Measurements from ENCODE around the gene NCKAP1. TPM values are rescaled to one million over a fixed set of nuclear protein-coding genes. Genes with fewer than 3 reads are reported as not detected.

Gene NCKAP1
- total and polyA plus RNA-seq, 2 of the 4 experiments (the other 2 are of a cell fraction): 91.1 to 160 TPM

DNA sequence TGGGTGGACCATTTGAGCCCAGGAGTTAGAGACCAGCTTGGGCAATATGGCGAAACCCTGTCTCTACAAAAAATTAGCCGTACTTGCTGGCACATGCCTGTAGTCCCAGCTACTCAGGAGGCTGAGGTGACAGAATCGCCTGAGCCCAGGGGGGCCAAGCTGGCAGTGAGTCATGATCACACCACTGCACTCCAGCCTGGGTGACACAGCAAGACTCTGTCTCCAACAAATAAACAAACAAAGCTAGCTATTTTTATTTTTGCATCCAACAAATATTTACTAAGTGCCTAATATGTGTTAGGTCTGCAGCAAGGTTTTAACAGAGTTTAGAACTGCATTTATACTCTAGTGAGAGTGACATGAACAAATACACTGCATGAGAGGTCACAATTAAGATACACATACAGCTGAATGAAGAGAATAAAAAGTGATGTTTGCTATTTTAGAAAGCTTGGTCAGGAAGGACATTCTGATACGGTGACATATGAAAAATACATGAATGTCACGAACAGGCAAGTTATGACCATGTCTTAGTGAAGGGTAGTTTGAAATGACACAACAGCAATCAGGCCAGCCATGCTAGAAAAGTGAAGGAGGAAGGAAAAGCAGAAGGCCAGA is 88.6 kb downstream of the NCKAP1 start:
- peak; percentile 42; the same call in 1 of the 2 replicates for ATAC-seq (ENCODE audit: low read depth)

More for the DNA sequence above, 88.6 kb downstream of the NCKAP1 start:
- dilution Hi-C loops (cut with HindIII; ENCODE audit: low sequenced_read_pairs, unreplicated experiment) (no loop called here), intact Hi-C loops (cut with micrococcal nuclease) (loop anchor here (5.0 kb wide), 1 partner anchor 37 kb away; no protein-coding TSS in a partner anchor), in situ Hi-C loops (cut with MboI; ENCODE audit: low sequenced_read_pairs) (no loop called here)
- peak overlapping the region; percentile 43; the same call in 1 of the 2 replicates for H2AK5ac ChIP-seq (ENCODE audit: low read depth, low read length)
- no peak overlapping the region for H3K4me2 ChIP-seq (ENCODE audit: low read depth, low read length)
- no peaks in the 10 kb centered on the region for H3K27me3 ChIP-seq (ENCODE audit: control insufficient read depth, insufficient read depth, low read length)
- H2AFZ ChIP-seq (replicated peaks; ENCODE audit: low read length, poor library complexity): no peak overlapping the region
- no peak overlapping the region for H2BK20ac ChIP-seq (ENCODE audit: low read depth, low read length)
- H4K8ac ChIP-seq (ENCODE audit: low read depth in 2 of 2, low read length in 2 of 2): no peak overlapping the region
- BruUV-seq (replicated peaks): no TSS peak
- no peak overlapping the region for H3K56ac ChIP-seq (ENCODE audit: extremely low read depth, insufficient read depth, low read length)
- H3K23ac ChIP-seq (ENCODE audit: low read depth, low read length): no peak overlapping the region
- no peak overlapping the region for H3K27ac ChIP-seq (ENCODE audit: insufficient read depth, low read length)
- H3K9me3 ChIP-seq (ENCODE audit: control insufficient read depth, insufficient read depth, low read length): no peaks in the 10 kb centered on the region
- no peak overlapping the region for H2AK9ac ChIP-seq (replicated peaks; ENCODE audit: low read depth, low read length, poor library complexity)
- H3K14ac ChIP-seq (replicated peaks; ENCODE audit: low read depth, low read length): no peak overlapping the region
- H3K79me1 ChIP-seq (ENCODE audit: low read depth in 1 of 2, low read length in 2 of 2): peaks cover 5 to 20% of the 10 kb centered on the region in 2 experiments; a peak in 3 of 4 replicates
- ChIA-PET CTCF (interaction anchor here (1.2 to 1.9 kb wide), 2 partner anchors 31 to 187 kb away, joined by 3 to 5 read pairs; no protein-coding TSS in a partner anchor), POLR2A (ENCODE audit: unreplicated experiment) (no interaction called here)
- DNase-seq: peak; percentile 30
- H2BK5ac ChIP-seq (ENCODE audit: low read depth, low read length, poor library complexity, severe bottlenecking): peak overlapping the region; percentile 8
- no peak overlapping the region for H4K5ac ChIP-seq (ENCODE audit: low read depth, low read length)
- H3K4ac ChIP-seq (ENCODE audit: low read depth, low read length): no peak overlapping the region
- H3K36me3 ChIP-seq (ENCODE audit: control insufficient read depth, insufficient read depth, low read length): peaks cover 18% of the 10 kb centered on the region
- H4K20me1 ChIP-seq (ENCODE audit: insufficient read depth, low read length): peaks cover 3% of the 10 kb centered on the region; the same call in 1 of the 2 replicates
- H3K9me1 ChIP-seq (ENCODE audit: insufficient read depth, low read length): peaks cover 4% of the 10 kb centered on the region; the same call in 1 of the 2 replicates
- H2BK120ac ChIP-seq (ENCODE audit: low read depth, low read length): no peak overlapping the region
- H3K18ac ChIP-seq (ENCODE audit: low read depth, low read length): no peak overlapping the region
- H2BK15ac ChIP-seq (ENCODE audit: low read depth, low read length): no peak overlapping the region
- H3K4me1 ChIP-seq (ENCODE audit: control insufficient read depth, insufficient read depth, low read length): peaks cover 3% of the 10 kb centered on the region
- H3K4me3 ChIP-seq (ENCODE audit: insufficient read depth, low read depth, low read length): no peak overlapping the region
- H4K91ac ChIP-seq (ENCODE audit: insufficient read depth, low read depth, low read length): no peak overlapping the region
- 0 out of 2 replicates have a peak, but pooled peaks have one; percentile 7 for TF ChIP-seq FOS (IDR thresholded peaks at IDR 0.05; ENCODE audit: low read depth, low read length)
- peak; percentile 34; the same call in 1 of the 2 replicates for TF ChIP-seq BHLHE40 (IDR thresholded peaks at IDR 0.05; ENCODE audit: low read depth, low read length)
- TF ChIP-seq NFE2L2 (IDR thresholded peaks at IDR 0.05; ENCODE audit: low read depth, low read length): no peak
- no peak for TF ChIP-seq CHD1 (IDR thresholded peaks at IDR 0.05; ENCODE audit: low read depth, low read length)
- no peak for TF ChIP-seq MAZ (IDR thresholded peaks at IDR 0.05; ENCODE audit: borderline replicate concordance, low read depth, low read length)
- WGBS, 2 experiments (ENCODE audit: extremely low coverage in 2 of 2, insufficient read length in 1 of 2): 90% methylated on average over 2 of the region's 5 CpGs; no CpG with 5 or more reads in 1 of the 2 experiments
- H3K9ac ChIP-seq (ENCODE audit: low read depth, low read length): no peak overlapping the region
